Adrenal gland (tissue), 12 donors: Measurements from ENCODE around the gene BCDIN3D. TPM values are rescaled to one million over a fixed set of nuclear protein-coding genes. Genes with fewer than 3 reads are reported as not detected.

Source experiments
- DNase-seq, 7 donors: peaks; one replicate each; pipeline ENCODE4 v3.0.0-alpha.2; 2019 to 2020
- H3K27ac ChIP-seq, 5 donors: fragments of 200-600 bp; sonication (generic) in 4 of 5; 1 replicate in 3 of 5; 2 replicates in 2 of 5; pipeline versions ENCODE4 v1.5.1 to v1.8.0; 2016 to 2020; ENCODE audit warnings: mild to moderate bottlenecking in 1 of 5
- H3K27me3 ChIP-seq: fragments of 200-600 bp; 2 replicates; pipeline ENCODE4 v1.8.0; 2021
- H3K36me3 ChIP-seq, 2 donors: fragments of 200-600 bp; replicated peaks in 1 of 2; 1 replicate in 1 of 2; 2 replicates in 1 of 2; pipeline versions ENCODE4 v1.5.1 to v1.8.0; 2018 to 2022
- H3K4me1 ChIP-seq, 2 donors: fragments of 200-600 bp; replicated peaks in 1 of 2; 1 replicate in 1 of 2; 2 replicates in 1 of 2; pipeline versions ENCODE4 v1.5.1 to v1.8.0; 2018 to 2021
- H3K4me3 ChIP-seq, 4 donors: fragments of 200-600 bp; sonication (generic) in 3 of 4; one replicate each; pipeline ENCODE4 v1.5.1; 2016 to 2018
- H3K9me3 ChIP-seq, 3 donors: fragments of 200-600 bp; sonication (generic) in 1 of 3; replicated peaks in 1 of 3; 1 replicate in 2 of 3; 2 replicates in 1 of 3; pipeline versions ENCODE4 v1.5.1 to v1.8.0; 2016 to 2021
- CTCF ChIP-seq, 6 experiments: fragments of 450-650 bp in 4 of 6; fragments of 200-600 bp in 2 of 6; sonication (generic) in 1 of 6; IDR thresholded peaks; 1 replicate in 5 of 6; 2 replicates in 1 of 6; pipeline versions ENCODE4 v1.5.1 to v1.8.0; 2016 to 2021; ENCODE audit warnings: antibody characterized with exemption in 6 of 6, mild to moderate bottlenecking in 2 of 6, moderate library complexity in 1 of 6
- POLR2A ChIP-seq, 2 donors: fragments of 450-650 bp; IDR thresholded peaks; one replicate each; pipeline ENCODE4 v1.6.1; 2017; ENCODE audit warnings: antibody characterized with exemption in 2 of 2, mild to moderate bottlenecking in 2 of 2, moderate library complexity in 1 of 2
- WGBS, 4 donors: extraction: QIAGEN DNeasy Blood & Tissue Kit in 2 of 4; methylation state at CpG; one replicate each; pipeline versions ENCODE4 v1.1.5 to v1.1.7; 2013 to 2017; 5-methylcytosine and 5-hydroxymethylcytosine counted together
- intact Hi-C, 2 donors: fragments of 100-400 bp; cut with DNase I; formaldehyde crosslinking; loops; one replicate each; pipeline versions ENCODE4 v1.14.1 to v1.15.0; 2022 to 2023
- polyA plus RNA-seq, 3 donors: library from polyadenylated mRNA; stranded (reverse); fragments of 200-250 nt in 2 of 3; fragments of 350-450 nt in 1 of 3; fragmentation: Illumina TruSeq in 1 of 3; extraction: RNeasy Lipid Tissue Mini Kit (QIAGEN cat#74804) in 1 of 3; gene quantifications; one replicate each; pipeline ENCODE4 v1.2.3, GENCODE V29; 2013 to 2014
- total RNA-seq, 9 donors: library from RNA; depleted of rRNA in 4 of 9; stranded (reverse); fragments of >200 nt in 4 of 9; fragments of 120-200 nt in 1 of 9; fragmentation: NEBNext Ultra II Directional in 1 of 9; extraction: Animal tissue kit (Norgen Biotek cat#: 25700) in 1 of 9; gene quantifications; one replicate each; pipeline versions ENCODE4 v1.1.0 to v1.2.4, GENCODE V29; 2013 to 2023
- donor health status: healthy with polysubstance abuse.
- donor health status: Bipolar disorder and iron deficiency.
- donor health status: DM: yes; HTN: yes; CAD: no.
- donor health status: DM: no; HTN: no; CAD: no.
- donor health status: DM: no; HTN: no; CAD: no.
- donor health status: DM: yes; HTN: yes; CAD: no.

BCDIN3D gene
- total and polyA plus RNA-seq, 12 donors = 1.9 to 8.9 (median 4.8) TPM

GRCh38 chr12:49796155-49796554 is 46.8 kb downstream of the BCDIN3D start:
- 91 to 94% (median 92%) methylated on average over 7 to 12 of the region's 12 CpGs for WGBS, 4 donors
- no peak overlapping the region for H3K27ac ChIP-seq
- H3K4me1 ChIP-seq = peaks cover 0 to 7% of the 10 kb centered on the region in 2 donors
- peaks cover 0 to 88% of the 10 kb centered on the region in 2 donors for H3K36me3 ChIP-seq
- H3K27me3 ChIP-seq = no peaks in the 10 kb centered on the region
- no peak for DNase-seq
- H3K4me3 ChIP-seq = no peak overlapping the region
- H3K9me3 ChIP-seq = no peaks in the 10 kb centered on the region
- TF ChIP-seq CTCF (IDR thresholded peaks at IDR 0.05) (no peak), POLR2A (IDR thresholded peaks at IDR 0.05) (no peak)
- intact Hi-C loops = no loop called here

- H3K36me3 ChIP-seq = peaks cover 0 to 83% of the 10 kb centered on the region in 2 donors
- intact Hi-C loops = no loop called here
- no peaks in the 10 kb centered on the region for H3K27me3 ChIP-seq
- peaks cover 0 to 2% of the 10 kb centered on the region in 2 donors for H3K4me1 ChIP-seq
- no peak for DNase-seq
- no peak overlapping the region for H3K27ac ChIP-seq
- no peak overlapping the region for H3K4me3 ChIP-seq
- H3K9me3 ChIP-seq = no peaks in the 10 kb centered on the region
- WGBS, 4 donors = 79 to 92% (median 90%) methylated on average over 11 to 12 of the region's 12 CpGs; no CpG with 5 or more reads in 1 of the 4 donors
- TF ChIP-seq POLR2A (IDR thresholded peaks at IDR 0.05) = no peak
- TF ChIP-seq CTCF (IDR thresholded peaks at IDR 0.05) = no peak
These were observed 47.2 kb downstream of the BCDIN3D start for GRCh38 chr12:49795654-49796105.

- Histone ChIP-seq H3K9me3 (no peaks in the 10 kb centered on the region), H3K27me3 (no peaks in the 10 kb centered on the region), H3K36me3 (peaks cover 0 to 79% of the 10 kb centered on the region in 2 donors), H3K4me1 (no peaks in the 10 kb centered on the region), H3K4me3 (no peak overlapping the region), H3K27ac (no peak overlapping the region)
- intact Hi-C loops = no loop called here
- no peak for DNase-seq
- WGBS, 4 donors = 92 to 95% (median 93%) methylated on average over 15 to 32 of the region's 32 CpGs
- no peak for TF ChIP-seq POLR2A (IDR thresholded peaks at IDR 0.05)
- TF ChIP-seq CTCF (IDR thresholded peaks at IDR 0.05) = no peak
These were observed 47.9 kb downstream of the BCDIN3D start for GRCh38 chr12:49794811-49795653.

- peaks cover 0 to 73% of the 10 kb centered on the region in 2 donors for H3K36me3 ChIP-seq
- intact Hi-C loops = no loop called here
- no peak overlapping the region for H3K4me3 ChIP-seq
- H3K27ac ChIP-seq = no peak overlapping the region
- H3K27me3 ChIP-seq = no peaks in the 10 kb centered on the region
- DNase-seq = no peak
- H3K4me1 ChIP-seq = no peaks in the 10 kb centered on the region
- no peak for TF ChIP-seq CTCF (IDR thresholded peaks at IDR 0.05)
- no peak for TF ChIP-seq POLR2A (IDR thresholded peaks at IDR 0.05)
- 86 to 95% (median 91%) methylated on average over 4 to 5 of the region's 5 CpGs for WGBS, 4 donors
- no peaks in the 10 kb centered on the region for H3K9me3 ChIP-seq
These were observed 48.9 kb downstream of the BCDIN3D start for GRCh38 chr12:49794021-49794420.
